Measurements from ENCODE around the gene PLD4. TPM values are rescaled to one million over a fixed set of nuclear protein-coding genes. Genes with fewer than 3 reads are reported as not detected.
A peak's percentile ranks its signal among the peaks of the same experiment; 100 is the strongest.

The PLD4 gene
- total RNA-seq, 1 experiment from 2014 or later = not detected

DNA sequence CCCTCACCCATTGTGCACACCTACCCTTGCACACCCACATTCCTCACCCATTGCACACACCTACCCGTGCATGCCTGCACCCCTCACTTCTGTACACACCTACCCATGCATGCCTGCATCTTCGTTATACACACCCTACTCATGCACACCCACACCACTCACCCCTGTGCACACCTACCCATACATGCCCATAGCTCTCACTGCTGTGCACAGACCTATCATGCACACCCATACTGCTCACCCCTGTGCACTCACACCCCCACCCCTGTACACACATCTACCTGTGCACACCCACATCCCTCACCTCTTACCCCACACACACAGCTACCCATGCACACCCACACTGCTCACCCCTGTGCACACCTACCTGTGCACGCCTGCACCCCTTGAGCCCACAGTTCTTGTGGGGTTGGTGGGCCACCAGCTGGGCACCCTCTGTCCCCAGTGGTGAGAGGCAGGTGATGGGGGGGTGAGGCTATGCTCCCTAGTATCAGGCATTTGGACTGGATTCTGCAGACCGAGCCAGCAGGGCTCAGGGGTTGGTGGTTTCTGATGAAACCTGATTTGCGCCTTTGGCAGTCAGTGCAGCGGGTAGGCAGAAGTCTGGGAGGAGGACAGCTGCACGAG, 44.0 kb upstream of the PLD4 start:
- Histone ChIP-seq H3K4me2 (no peak overlapping the region), H3K4me3 (no peak overlapping the region), H3K27ac (no peak overlapping the region), H3K79me2 (ENCODE audit: low read depth) (0 out of 2 replicates have a peak, but pooled peaks cover 3% of the 10 kb centered on the region), H3K9me2 (ENCODE audit: insufficient read depth) (no peaks in the 10 kb centered on the region), H2AFZ (no peak overlapping the region), H3K4me1 (replicated peaks; ENCODE audit: insufficient read depth) (peaks cover 7% of the 10 kb centered on the region), H4K20me1 (ENCODE audit: insufficient read depth) (peaks cover 23% of the 10 kb centered on the region), H3F3A (ENCODE audit: insufficient read depth, low read depth) (peaks cover 8% of the 10 kb centered on the region; the same call in 1 of the 2 replicates), H3K9me3 (ENCODE audit: insufficient read depth, low read depth) (no peaks in the 10 kb centered on the region), H3K36me3 (ENCODE audit: low read depth) (no peaks in the 10 kb centered on the region; the same call in 1 of the 2 replicates), H3K27me3 (ENCODE audit: insufficient read depth, low read depth) (no peaks in the 10 kb centered on the region)
- no TSS peak for BruUV-seq (replicated peaks)
- TF ChIP-seq, protein P1, sequence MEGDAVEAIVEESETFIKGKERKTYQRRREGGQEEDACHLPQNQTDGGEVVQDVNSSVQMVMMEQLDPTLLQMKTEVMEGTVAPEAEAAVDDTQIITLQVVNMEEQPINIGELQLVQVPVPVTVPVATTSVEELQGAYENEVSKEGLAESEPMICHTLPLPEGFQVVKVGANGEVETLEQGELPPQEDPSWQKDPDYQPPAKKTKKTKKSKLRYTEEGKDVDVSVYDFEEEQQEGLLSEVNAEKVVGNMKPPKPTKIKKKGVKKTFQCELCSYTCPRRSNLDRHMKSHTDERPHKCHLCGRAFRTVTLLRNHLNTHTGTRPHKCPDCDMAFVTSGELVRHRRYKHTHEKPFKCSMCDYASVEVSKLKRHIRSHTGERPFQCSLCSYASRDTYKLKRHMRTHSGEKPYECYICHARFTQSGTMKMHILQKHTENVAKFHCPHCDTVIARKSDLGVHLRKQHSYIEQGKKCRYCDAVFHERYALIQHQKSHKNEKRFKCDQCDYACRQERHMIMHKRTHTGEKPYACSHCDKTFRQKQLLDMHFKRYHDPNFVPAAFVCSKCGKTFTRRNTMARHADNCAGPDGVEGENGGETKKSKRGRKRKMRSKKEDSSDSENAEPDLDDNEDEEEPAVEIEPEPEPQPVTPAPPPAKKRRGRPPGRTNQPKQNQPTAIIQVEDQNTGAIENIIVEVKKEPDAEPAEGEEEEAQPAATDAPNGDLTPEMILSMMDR (conservative IDR thresholded peaks at IDR 0.05) = no peak
- TF ChIP-seq EZH2 (IDR thresholded peaks at IDR 0.05; ENCODE audit: low read depth) = no peak
- ChIA-PET POLR2A (ENCODE audit: unreplicated experiment) (no interaction called here), CTCF (no interaction called here)
- intact Hi-C loops (cut with micrococcal nuclease; ENCODE audit: unreplicated experiment) = no loop called here
- no peak for DNase-seq

- H3F3A ChIP-seq (ENCODE audit: insufficient read depth, low read depth) = peaks cover 8% of the 10 kb centered on the region; the same call in 1 of the 2 replicates
- H2AFZ ChIP-seq = no peak overlapping the region
- TF ChIP-seq, protein P1 (conservative IDR thresholded peaks at IDR 0.05) = no peak
- no peak for TF ChIP-seq EZH2 (IDR thresholded peaks at IDR 0.05; ENCODE audit: low read depth)
- no TSS peak for BruUV-seq (replicated peaks)
- CTCF ChIA-PET = no interaction called here
- no peaks in the 10 kb centered on the region; the same call in 1 of the 2 replicates for H3K36me3 ChIP-seq (ENCODE audit: low read depth)
- H3K9me2 ChIP-seq (ENCODE audit: insufficient read depth) = no peaks in the 10 kb centered on the region
- no peaks in the 10 kb centered on the region for H3K79me2 ChIP-seq (ENCODE audit: low read depth)
- no peaks in the 10 kb centered on the region for H3K27me3 ChIP-seq (ENCODE audit: insufficient read depth, low read depth)
- no peaks in the 10 kb centered on the region for H3K9me3 ChIP-seq (ENCODE audit: insufficient read depth, low read depth)
- peaks cover 18% of the 10 kb centered on the region for H4K20me1 ChIP-seq (ENCODE audit: insufficient read depth)
- H3K4me1 ChIP-seq (replicated peaks; ENCODE audit: insufficient read depth) = peaks cover 7% of the 10 kb centered on the region
- no peak overlapping the region for H3K4me2 ChIP-seq
- no peak for DNase-seq
- no peak overlapping the region for H3K4me3 ChIP-seq
- H3K27ac ChIP-seq = no peak overlapping the region
- POLR2A ChIA-PET (ENCODE audit: unreplicated experiment) = no interaction called here
- intact Hi-C loops (cut with micrococcal nuclease; ENCODE audit: unreplicated experiment) = no loop called here
Measured at GRCh38 chr14:104881369-104881979, 43.2 kb upstream of the PLD4 start.

DNA sequence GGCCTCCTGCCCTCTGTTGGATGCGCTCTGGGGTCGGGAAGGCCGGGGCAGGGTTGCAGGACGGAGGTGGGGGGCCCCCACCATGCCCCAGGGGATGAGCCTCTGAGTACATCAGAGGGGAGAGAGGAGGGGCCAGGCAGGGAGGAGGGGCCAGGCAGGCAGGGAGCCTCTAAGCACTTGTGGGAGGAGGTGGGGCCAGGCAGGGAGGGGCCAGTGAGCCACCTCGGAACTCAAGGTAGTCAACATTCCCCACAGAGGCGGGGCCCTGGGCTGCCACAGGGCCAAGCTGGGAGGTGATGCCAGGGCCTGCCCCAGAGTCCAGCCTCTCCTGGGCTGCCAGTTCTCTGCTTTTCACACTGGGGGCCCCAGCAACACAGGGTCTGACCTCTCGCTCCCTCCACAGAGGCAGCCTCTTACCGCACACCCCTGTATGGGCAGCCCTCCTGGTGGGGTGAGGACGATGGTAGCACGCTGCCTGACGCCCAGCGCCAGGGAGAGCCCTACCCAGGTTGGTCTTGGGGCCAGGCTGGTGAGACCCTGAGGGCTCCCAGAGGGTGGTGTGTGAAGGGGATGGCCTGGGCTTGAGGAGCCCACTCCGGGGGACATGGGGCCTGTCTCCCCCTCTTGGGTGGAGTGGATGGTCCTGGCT, 42.2 kb upstream of the PLD4 start:
- no TSS peak for BruUV-seq (replicated peaks)
- ChIA-PET POLR2A (ENCODE audit: unreplicated experiment) (no interaction called here), CTCF (no interaction called here)

More for the DNA sequence above, 42.2 kb upstream of the PLD4 start:
- H3K79me2 ChIP-seq (ENCODE audit: low read depth) = no peaks in the 10 kb centered on the region
- H3K27ac ChIP-seq = no peak overlapping the region
- H3K4me1 ChIP-seq (replicated peaks; ENCODE audit: insufficient read depth) = peaks cover 7% of the 10 kb centered on the region
- H3K9me3 ChIP-seq (ENCODE audit: insufficient read depth, low read depth) = no peaks in the 10 kb centered on the region
- peaks cover 8% of the 10 kb centered on the region; the same call in 1 of the 2 replicates for H3F3A ChIP-seq (ENCODE audit: insufficient read depth, low read depth)
- H4K20me1 ChIP-seq (ENCODE audit: insufficient read depth) = peaks cover 18% of the 10 kb centered on the region
- TF ChIP-seq, protein P1 (conservative IDR thresholded peaks at IDR 0.05) = no peak
- TF ChIP-seq EZH2 (IDR thresholded peaks at IDR 0.05; ENCODE audit: low read depth) = no peak
- no peak overlapping the region for H2AFZ ChIP-seq
- H3K4me3 ChIP-seq = no peak overlapping the region
- H3K9me2 ChIP-seq (ENCODE audit: insufficient read depth) = no peaks in the 10 kb centered on the region
- 0 out of 2 replicates have a peak overlapping the region, but pooled peaks have one; percentile 42 for H3K4me2 ChIP-seq
- intact Hi-C loops (cut with micrococcal nuclease; ENCODE audit: unreplicated experiment) = no loop called here
- no peaks in the 10 kb centered on the region for H3K27me3 ChIP-seq (ENCODE audit: insufficient read depth, low read depth)
- H3K36me3 ChIP-seq (ENCODE audit: low read depth) = no peaks in the 10 kb centered on the region; the same call in 1 of the 2 replicates
- peak; percentile 81 to 86 for DNase-seq

Measured in PC-9 (cell line).